Small intestine (tissue), 7 donors: ENCODE results near the gene ZNF227. TPM values are rescaled to one million over a fixed set of nuclear protein-coding genes. Genes with fewer than 3 reads are reported as not detected.
A peak's percentile ranks its signal among the peaks of the same experiment; 100 is the strongest.

Experiments
- DNase-seq, 2 donors: peaks; one replicate each; pipeline versions ENCODE4 v3.0.0 to v3.0.0-alpha.2; 2013
- FAIRE-seq: peaks from 2 replicates; lab custom pipeline; 2012; peaks lifted over from hg19 to GRCh38; lab: Jason Lieb, UNC
- H3K27ac ChIP-seq, 3 donors: one replicate each; pipeline ENCODE4 v1.5.1; 2013; ENCODE audit warnings: low read length in 2 of 3, mild to moderate bottlenecking in 2 of 3, control low read depth in 1 of 3, inconsistent platforms in 1 of 3, low read depth in 1 of 3, moderate library complexity in 1 of 3
- H3K27me3 ChIP-seq, 3 donors: one replicate each; pipeline ENCODE4 v1.6.1; 2013; ENCODE audit warnings: low read length in 3 of 3, inconsistent platforms in 1 of 3; ENCODE audit not compliant: control insufficient read depth in 3 of 3, insufficient read depth in 3 of 3
- H3K36me3 ChIP-seq, 3 donors: one replicate each; pipeline ENCODE4 v1.6.1; 2013; ENCODE audit warnings: low read length in 3 of 3, inconsistent platforms in 1 of 3, low read depth in 1 of 3, mild to moderate bottlenecking in 1 of 3, moderate library complexity in 1 of 3; ENCODE audit not compliant: control insufficient read depth in 3 of 3, insufficient read depth in 2 of 3
- H3K4me1 ChIP-seq, 3 donors: one replicate each; pipeline ENCODE4 v1.6.1; 2013; ENCODE audit warnings: low read length in 2 of 3, inconsistent platforms in 1 of 3, low read depth in 1 of 3, mild to moderate bottlenecking in 1 of 3, moderate library complexity in 1 of 3; ENCODE audit not compliant: control insufficient read depth in 3 of 3, insufficient read depth in 2 of 3
- H3K4me3 ChIP-seq, 3 donors: one replicate each; pipeline ENCODE4 v1.5.1; 2013; ENCODE audit warnings: low read length in 3 of 3, control low read depth in 1 of 3, inconsistent platforms in 1 of 3, low read depth in 1 of 3, mild to moderate bottlenecking in 1 of 3, moderate library complexity in 1 of 3
- H3K9me3 ChIP-seq, 2 donors: one replicate each; pipeline ENCODE4 v1.6.1; 2013; ENCODE audit warnings: low read depth in 1 of 2, low read length in 1 of 2; ENCODE audit not compliant: control insufficient read depth in 2 of 2, insufficient read depth in 1 of 2
- WGBS, 3 donors: extraction: QIAGEN DNeasy Blood & Tissue Kit; methylation state at CpG; one replicate each; pipeline ENCODE4 v1.1.7; 2013; 5-methylcytosine and 5-hydroxymethylcytosine counted together
- polyA plus RNA-seq, 4 donors: library from polyadenylated mRNA; stranded (reverse) in 3 of 4; unstranded in 1 of 4; fragments of 200-250 nt in 3 of 4; fragments of 120-200 nt in 1 of 4; gene quantifications; one replicate each; pipeline versions ENCODE4 v1.2.1 to v1.2.3, GENCODE V29; 2013
- donor health status: healthy with polysubstance abuse.
- donor health status: control.
- donor health status: control.
- donor health status: Bipolar disorder and iron deficiency.
- donor health status: healthy.

The ZNF227 gene
- polyA plus RNA-seq, 4 donors = 3.8 to 18.8 (median 5.0) TPM

DNA sequence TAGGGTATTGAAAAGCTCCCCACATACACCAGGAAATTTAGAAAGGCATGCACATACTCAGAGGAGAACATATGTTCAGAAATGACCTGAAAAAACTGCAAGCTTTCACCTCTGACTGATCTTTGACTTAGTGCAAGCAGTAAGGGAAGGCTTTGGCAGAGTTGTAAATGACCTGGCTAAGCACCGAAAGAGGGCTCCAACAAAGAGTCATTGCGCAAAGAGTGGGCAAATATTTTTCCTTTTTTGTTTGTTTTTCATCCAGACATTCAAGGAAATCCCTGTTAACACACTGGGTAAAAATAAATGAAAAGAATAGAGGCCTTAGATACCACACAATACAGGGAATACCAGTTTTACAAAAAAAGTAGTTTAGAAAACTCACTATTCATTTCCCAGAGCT is 42.2 kb downstream of the ZNF227 start:
- Histone ChIP-seq H3K27ac (no peak overlapping the region), H3K9me3 (peaks cover 0 to 23% of the 10 kb centered on the region in 2 donors), H3K27me3 (no peaks in the 10 kb centered on the region), H3K36me3 (no peaks in the 10 kb centered on the region), H3K4me3 (no peak overlapping the region), H3K4me1 (no peaks in the 10 kb centered on the region)
- 91 to 97% (median 92%) methylated on average over 2 of the region's 2 CpGs for WGBS, 3 donors
- DNase-seq = no peak
- no peak for FAIRE-seq

DNA sequence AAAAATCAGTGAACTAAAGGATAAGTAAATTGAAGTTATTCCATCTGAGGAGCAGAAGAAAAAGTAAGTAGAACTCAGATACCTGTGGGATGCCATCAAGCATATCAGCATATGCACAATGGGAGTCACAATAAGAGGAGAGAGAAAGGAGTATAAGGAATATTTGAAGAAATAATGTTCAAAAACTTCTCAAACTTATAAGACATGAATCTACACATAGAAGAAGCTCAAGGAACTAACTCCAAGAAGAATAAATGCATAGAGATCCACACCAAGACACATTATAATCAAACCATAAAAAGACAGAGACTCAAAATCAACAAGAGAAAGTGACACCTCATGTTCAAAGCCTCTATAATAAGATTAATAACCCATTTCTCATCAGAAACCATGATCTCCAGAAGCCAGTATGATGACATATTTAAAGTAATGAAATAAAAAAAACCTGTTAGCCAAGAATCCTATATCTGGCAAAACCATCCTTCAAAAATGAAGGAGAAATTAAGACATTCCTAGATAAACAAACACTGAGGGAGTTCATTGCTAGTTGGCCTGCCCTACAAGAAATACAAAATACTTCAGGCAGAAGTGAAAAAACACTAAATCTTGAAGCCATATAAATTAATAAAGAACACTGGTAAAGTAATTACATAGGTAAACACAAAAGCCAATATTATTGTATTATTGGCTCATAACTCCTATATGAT is 43.5 kb downstream of the ZNF227 start:
- DNase-seq (no peak), FAIRE-seq (no peak)
- H3K36me3 ChIP-seq = no peaks in the 10 kb centered on the region
- H3K27ac ChIP-seq = no peak overlapping the region
- peaks cover 0 to 21% of the 10 kb centered on the region in 2 donors for H3K9me3 ChIP-seq
- H3K4me3 ChIP-seq = no peak overlapping the region
- no peaks in the 10 kb centered on the region for H3K27me3 ChIP-seq
- peaks cover 0 to 6% (median 5%) of the 10 kb centered on the region in 3 donors for H3K4me1 ChIP-seq

DNA sequence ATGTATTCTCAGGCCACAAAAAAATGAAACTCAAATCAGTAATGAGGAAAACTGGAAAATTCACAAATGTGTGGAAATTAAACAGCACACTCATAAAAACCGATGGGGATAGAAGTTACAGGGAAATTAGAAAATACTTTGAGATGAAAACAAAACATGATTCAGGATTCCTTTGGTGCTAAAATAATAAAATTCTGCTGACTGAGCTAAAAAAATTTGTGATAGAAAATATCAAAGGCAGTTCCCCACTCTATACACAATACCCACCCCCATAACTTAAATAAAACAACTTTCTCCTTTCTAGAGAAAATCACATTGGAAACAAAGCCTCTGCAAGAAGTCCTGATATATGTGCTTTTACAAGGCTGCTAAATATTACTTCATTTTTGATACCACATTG is 45.8 kb downstream of the ZNF227 start:
- 89 to 93% (median 91%) methylated on average over 1 of the region's 1 CpG for WGBS, 3 donors
- H3K27me3 ChIP-seq = no peaks in the 10 kb centered on the region
- peaks cover 0 to 6% (median 5%) of the 10 kb centered on the region in 3 donors for H3K4me1 ChIP-seq
- H3K36me3 ChIP-seq = no peaks in the 10 kb centered on the region
- no peak overlapping the region for H3K27ac ChIP-seq
- no peak overlapping the region for H3K4me3 ChIP-seq
- FAIRE-seq = no peak
- peaks cover 0 to 21% of the 10 kb centered on the region in 2 donors for H3K9me3 ChIP-seq
- DNase-seq = no peak

DNA sequence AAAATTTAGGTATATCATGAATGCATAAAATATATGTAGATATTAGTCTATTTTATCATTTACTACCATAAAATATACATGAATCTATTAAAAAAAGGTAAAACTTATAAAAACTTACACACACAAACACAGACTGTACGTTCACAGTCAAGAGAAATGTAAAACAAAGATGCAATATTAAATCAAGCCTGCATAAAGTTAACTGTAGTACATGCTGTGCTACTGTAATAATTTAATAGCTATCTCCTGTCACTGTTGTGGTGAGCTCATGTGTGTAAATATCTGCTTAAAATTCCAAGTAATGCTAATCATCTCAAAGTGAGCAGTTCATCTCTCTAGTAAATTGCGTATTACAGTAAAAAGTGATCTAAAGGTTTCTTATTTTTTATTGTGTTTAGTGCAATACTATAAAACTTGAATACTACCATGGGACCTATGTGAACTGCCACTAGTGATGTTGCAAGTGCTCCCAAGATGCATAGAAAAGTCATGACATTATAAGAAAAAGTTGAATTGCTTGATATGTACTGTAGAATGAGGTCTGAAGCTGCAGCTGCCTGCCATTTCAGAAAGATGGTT is 46.6 kb downstream of the ZNF227 start:
- H3K4me1 ChIP-seq = peaks cover 0 to 6% (median 5%) of the 10 kb centered on the region in 3 donors
- DNase-seq = no peak
- H3K4me3 ChIP-seq = peak overlapping the region in 1 of 3 donors; percentile 65
- peaks cover 0 to 19% of the 10 kb centered on the region in 2 donors for H3K9me3 ChIP-seq
- no peaks in the 10 kb centered on the region for H3K36me3 ChIP-seq
- whole genome bisulfite sequencing, 3 donors = 94 to 99% (median 96%) methylated on average over 2 of the region's 2 CpGs
- no peak overlapping the region for H3K27ac ChIP-seq
- H3K27me3 ChIP-seq = no peaks in the 10 kb centered on the region
- FAIRE-seq = no peak

DNA sequence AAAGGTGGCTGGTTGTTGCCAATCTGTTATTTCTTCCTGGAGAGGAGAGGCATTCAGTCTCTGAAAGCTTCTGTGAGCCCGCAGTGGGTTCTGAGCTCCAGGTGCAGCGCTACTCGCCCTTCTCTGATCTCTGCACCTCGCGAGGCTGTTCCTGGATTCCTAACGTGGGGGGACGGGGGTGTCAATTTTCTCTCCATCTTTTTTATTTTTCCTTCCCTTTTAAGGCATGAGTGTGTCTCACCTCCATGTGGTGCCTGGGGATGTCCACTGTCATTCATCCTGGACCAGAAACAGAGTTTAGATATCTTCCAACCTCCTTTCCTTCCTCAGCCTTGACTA is 48.0 kb downstream of the ZNF227 start:
- Histone ChIP-seq H3K27ac (peak overlapping the region; percentile 64 to 88 (median 87)), H3K4me1 (peaks cover 0 to 6% (median 5%) of the 10 kb centered on the region in 3 donors), H3K9me3 (peaks cover 0 to 9% of the 10 kb centered on the region in 2 donors), H3K27me3 (no peaks in the 10 kb centered on the region), H3K4me3 (peak overlapping the region; percentile 34 to 65 (median 47)), H3K36me3 (no peaks in the 10 kb centered on the region)
- DNase-seq = peak in 1 of 2 donors; percentile 39
- no peak for FAIRE-seq
- WGBS, 3 donors = 8 to 14% (median 10%) methylated on average over 7 of the region's 7 CpGs

DNA sequence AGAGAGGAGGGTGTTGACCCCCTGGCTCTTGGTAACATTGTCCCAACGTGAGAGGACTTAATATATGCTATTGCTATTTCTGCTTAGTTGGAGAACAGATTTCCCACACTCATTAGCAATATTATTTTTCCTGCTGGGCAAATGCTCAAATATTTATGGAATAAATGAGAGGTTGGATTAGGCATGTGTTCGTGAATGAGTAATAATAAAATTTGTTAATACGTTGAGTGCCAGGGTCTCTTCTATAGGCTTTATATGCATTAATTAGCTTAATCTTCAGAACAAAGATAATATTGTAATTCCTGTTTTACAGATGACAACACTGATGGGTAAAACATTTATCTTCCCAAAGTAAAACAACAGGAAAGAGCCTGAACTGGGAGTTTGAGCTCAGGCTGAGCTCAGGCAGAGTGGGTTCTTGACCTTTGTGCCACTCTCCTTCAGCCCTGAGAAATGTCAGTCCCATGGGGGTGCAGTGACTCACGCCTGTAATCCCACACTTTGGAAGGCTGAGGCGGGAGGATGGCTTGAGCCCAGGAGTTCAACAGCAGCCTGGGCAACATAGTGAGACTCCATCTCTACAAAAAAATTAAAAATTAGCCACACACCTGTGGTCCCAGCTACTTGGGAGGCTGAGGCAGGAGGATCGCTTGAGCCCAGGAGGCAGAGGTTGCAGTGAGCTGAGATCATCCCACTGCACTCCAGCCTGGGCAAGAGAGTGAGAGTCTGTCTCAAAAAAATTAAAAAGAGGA is 48.5 kb downstream of the ZNF227 start:
- peak overlapping the region in 1 of 3 donors; percentile 65 for H3K4me3 ChIP-seq
- H3K9me3 ChIP-seq = peaks cover 0 to 9% of the 10 kb centered on the region in 2 donors
- DNase-seq = peak in 1 of 2 donors; percentile 16
- no peaks in the 10 kb centered on the region for H3K36me3 ChIP-seq
- H3K4me1 ChIP-seq = peaks cover 0 to 6% (median 5%) of the 10 kb centered on the region in 3 donors
- FAIRE-seq = no peak
- H3K27ac ChIP-seq = peak overlapping the region in 2 of 3 donors; percentile 87 to 88
- H3K27me3 ChIP-seq = no peaks in the 10 kb centered on the region
- 45 to 59% (median 56%) methylated on average over 6 of the region's 6 CpGs for WGBS, 3 donors

DNA sequence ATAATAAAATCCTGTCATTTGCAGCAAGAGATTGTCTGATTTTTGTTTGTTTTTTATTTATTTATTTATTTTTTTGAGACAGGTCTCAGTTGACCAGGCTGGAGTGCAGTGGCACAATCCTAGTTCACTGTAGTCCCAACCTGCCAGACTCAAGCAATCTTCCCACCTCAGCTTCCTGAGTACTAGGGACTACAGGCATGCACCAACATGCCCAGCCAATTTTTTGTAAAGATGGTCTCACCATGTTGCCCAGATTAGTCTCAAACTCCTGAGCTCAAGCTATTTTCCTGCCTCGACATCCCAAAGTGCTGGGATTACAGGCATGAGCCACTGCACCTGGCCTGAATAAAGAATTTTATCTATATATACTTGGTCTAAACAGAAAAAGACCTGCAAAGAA is 65.0 kb downstream of the ZNF227 start:
- DNase-seq = no peak
- Histone ChIP-seq H3K27me3 (no peaks in the 10 kb centered on the region), H3K4me1 (no peaks in the 10 kb centered on the region), H3K27ac (no peak overlapping the region), H3K9me3 (peaks cover 2 to 49% of the 10 kb centered on the region in 2 donors), H3K36me3 (peaks cover 0 to 2% (median 0%) of the 10 kb centered on the region in 3 donors), H3K4me3 (no peak overlapping the region)
- FAIRE-seq = no peak
- 85 to 94% (median 88%) methylated on average over 1 of the region's 1 CpG for WGBS, 3 donors

DNA sequence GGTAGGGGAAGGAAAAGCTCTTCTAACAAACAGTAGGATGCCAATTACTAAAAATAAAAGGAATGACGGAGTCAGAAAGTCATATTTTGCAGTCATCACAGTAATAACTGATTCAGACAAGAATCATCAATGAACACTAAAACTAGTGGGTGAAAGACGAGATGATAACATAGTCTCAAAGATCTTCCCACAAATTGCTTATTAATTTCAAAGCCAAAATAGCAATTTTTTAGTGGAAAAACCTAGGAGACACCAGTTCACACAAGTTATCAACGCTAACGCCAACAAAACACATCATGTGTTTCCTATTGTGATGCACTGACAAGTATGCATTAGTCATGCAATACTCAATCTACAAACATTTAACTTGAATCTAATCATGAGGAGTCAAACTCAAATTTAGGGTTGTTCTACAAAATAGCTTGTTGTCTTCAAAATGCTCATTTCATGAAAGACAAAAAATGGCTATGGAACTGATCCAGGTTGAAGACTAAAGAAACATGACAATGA is 65.9 kb downstream of the ZNF227 start:
- DNase-seq (no peak), FAIRE-seq (no peak)
- Histone ChIP-seq H3K36me3 (peaks cover 0 to 2% (median 0%) of the 10 kb centered on the region in 3 donors), H3K4me3 (no peak overlapping the region), H3K27ac (no peak overlapping the region), H3K9me3 (peaks cover 2 to 53% of the 10 kb centered on the region in 2 donors), H3K4me1 (no peaks in the 10 kb centered on the region), H3K27me3 (no peaks in the 10 kb centered on the region)
- WGBS, 3 donors = 88 to 93% (median 89%) methylated on average over 4 of the region's 4 CpGs
